ENCODE results near the gene CACNB1.

- no peak for TF ChIP-seq IRF3 (IDR thresholded peaks at IDR 0.05; ENCODE audit: low read depth, low read length)
- no peak for TF ChIP-seq RAD21 (IDR thresholded peaks at IDR 0.05; ENCODE audit: low read length)
- no peak for TF ChIP-seq CTCF (IDR thresholded peaks at IDR 0.05)
- no peak for TF ChIP-seq GABPA (IDR thresholded peaks at IDR 0.05; ENCODE audit: low read depth)
- no peak for TF ChIP-seq USF1 (IDR thresholded peaks at IDR 0.05; ENCODE audit: borderline replicate concordance, low read depth)
- no peak for TF ChIP-seq REST (IDR thresholded peaks at IDR 0.05; ENCODE audit: low read depth, low read length)
- TF ChIP-seq CHD2 (IDR thresholded peaks at IDR 0.05; ENCODE audit: low read length, partially characterized antibody), result no peak
- TF ChIP-seq POLR2AphosphoS5 (IDR thresholded peaks at IDR 0.05; ENCODE audit: low read depth, low read length), result no peak
- no peak for TF ChIP-seq RCOR1 (IDR thresholded peaks at IDR 0.05; ENCODE audit: low read length)
- no peak for TF ChIP-seq RXRA (IDR thresholded peaks at IDR 0.05; ENCODE audit: borderline replicate concordance, low read depth)
These were observed 40.1 kb upstream of the CACNB1 start for GRCh38 chr17:39237586-39237985.
